Esophagus muscularis mucosa (tissue), 4 donors: Measurements from ENCODE around the gene FAM120B.

Experiments
- EP300 ChIP-seq: sonication (generic); formaldehyde crosslinking; IDR thresholded peaks from one replicate; pipeline ENCODE4 v1.6.1; 2017; ENCODE audit warnings: antibody characterized with exemption
- POLR2A ChIP-seq: fragments of 450-650 bp; IDR thresholded peaks from one replicate; pipeline ENCODE4 v1.6.1; 2017; ENCODE audit warnings: antibody characterized with exemption, moderate library complexity, mild to moderate bottlenecking, low read depth
- TF ChIP-seq, protein P1 (sequence below), 3 experiments: fragments of 200-600 bp in 2 of 3; fragments of 450-650 bp in 1 of 3; sonication (generic) in 2 of 3; IDR thresholded peaks; one replicate each; pipeline ENCODE4 v1.5.1; 2017 to 2019; ENCODE audit warnings: antibody characterized with exemption in 3 of 3, mild to moderate bottlenecking in 2 of 3, moderate library complexity in 1 of 3

DNA sequence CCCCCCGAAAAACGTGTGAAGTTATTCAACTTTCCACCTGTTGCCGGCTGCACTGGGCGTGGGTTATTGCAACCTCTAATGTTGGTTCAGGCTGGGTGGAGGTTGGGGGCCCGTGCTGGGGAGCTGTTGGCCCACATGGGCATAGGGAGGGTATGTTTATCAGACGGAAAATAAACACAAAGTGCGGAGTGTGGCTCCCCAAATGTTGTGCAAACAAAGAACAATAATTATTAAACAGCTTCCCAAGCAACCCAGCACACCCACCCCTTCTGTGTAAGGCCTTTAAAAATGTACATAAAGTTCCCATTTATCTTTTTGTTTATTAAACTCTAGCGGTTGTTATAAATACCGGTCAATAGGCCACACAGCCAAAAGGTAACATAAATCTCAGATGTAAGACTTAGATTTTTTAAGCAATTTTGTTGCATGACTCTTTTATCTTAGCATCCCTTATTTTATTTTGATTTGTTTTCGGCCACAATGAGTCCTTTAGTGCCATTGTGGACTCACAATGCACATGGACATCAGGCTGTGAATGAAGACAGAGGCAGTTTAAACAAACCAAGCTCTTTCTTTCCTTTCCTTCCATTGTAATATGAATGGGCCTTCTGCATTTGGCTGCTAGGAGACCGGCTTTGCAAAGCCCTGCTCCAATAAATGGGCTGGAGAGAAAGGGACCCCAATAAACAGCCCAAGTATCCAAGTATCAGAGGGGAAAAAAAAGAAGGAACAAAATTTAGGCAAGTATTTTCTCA lies 8.8 kb upstream of the FAM120B start:
- TF ChIP-seq EP300 (no peak), POLR2A (no peak)
- TF ChIP-seq, protein P1, sequence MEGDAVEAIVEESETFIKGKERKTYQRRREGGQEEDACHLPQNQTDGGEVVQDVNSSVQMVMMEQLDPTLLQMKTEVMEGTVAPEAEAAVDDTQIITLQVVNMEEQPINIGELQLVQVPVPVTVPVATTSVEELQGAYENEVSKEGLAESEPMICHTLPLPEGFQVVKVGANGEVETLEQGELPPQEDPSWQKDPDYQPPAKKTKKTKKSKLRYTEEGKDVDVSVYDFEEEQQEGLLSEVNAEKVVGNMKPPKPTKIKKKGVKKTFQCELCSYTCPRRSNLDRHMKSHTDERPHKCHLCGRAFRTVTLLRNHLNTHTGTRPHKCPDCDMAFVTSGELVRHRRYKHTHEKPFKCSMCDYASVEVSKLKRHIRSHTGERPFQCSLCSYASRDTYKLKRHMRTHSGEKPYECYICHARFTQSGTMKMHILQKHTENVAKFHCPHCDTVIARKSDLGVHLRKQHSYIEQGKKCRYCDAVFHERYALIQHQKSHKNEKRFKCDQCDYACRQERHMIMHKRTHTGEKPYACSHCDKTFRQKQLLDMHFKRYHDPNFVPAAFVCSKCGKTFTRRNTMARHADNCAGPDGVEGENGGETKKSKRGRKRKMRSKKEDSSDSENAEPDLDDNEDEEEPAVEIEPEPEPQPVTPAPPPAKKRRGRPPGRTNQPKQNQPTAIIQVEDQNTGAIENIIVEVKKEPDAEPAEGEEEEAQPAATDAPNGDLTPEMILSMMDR (IDR thresholded peaks at IDR 0.05), result no peak
